LNCAP (cell line): Measurements from ENCODE around the gene WWOX.

Source experiments
- TF ChIP-seq, protein P1 (sequence below): fragments of 450-650 bp; IDR thresholded peaks from 2 replicates; pipeline ENCODE4 v1.5.1; 2017; ENCODE audit warnings: mild to moderate bottlenecking

The WWOX gene

DNA sequence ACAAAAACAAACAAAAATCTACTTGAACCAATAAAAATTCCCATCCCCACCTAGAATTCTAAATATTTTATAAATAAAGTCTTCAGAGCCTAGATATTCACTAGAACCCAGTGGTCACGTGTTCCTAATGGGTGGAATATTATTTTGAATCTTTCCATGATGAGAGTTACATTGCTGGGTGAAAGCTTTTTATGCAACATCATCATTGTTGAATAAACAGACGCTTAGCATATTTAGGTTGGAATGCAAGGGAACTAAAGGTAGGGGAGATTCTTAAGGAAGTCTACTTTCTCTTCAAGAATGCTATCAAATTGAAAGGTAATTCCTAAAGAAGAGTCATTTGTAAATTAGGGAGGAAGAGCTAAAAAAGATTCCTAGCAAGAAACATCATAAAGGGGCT, 723.1 kb downstream of the WWOX start:
- TF ChIP-seq, protein P1, sequence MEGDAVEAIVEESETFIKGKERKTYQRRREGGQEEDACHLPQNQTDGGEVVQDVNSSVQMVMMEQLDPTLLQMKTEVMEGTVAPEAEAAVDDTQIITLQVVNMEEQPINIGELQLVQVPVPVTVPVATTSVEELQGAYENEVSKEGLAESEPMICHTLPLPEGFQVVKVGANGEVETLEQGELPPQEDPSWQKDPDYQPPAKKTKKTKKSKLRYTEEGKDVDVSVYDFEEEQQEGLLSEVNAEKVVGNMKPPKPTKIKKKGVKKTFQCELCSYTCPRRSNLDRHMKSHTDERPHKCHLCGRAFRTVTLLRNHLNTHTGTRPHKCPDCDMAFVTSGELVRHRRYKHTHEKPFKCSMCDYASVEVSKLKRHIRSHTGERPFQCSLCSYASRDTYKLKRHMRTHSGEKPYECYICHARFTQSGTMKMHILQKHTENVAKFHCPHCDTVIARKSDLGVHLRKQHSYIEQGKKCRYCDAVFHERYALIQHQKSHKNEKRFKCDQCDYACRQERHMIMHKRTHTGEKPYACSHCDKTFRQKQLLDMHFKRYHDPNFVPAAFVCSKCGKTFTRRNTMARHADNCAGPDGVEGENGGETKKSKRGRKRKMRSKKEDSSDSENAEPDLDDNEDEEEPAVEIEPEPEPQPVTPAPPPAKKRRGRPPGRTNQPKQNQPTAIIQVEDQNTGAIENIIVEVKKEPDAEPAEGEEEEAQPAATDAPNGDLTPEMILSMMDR, result no peak

DNA sequence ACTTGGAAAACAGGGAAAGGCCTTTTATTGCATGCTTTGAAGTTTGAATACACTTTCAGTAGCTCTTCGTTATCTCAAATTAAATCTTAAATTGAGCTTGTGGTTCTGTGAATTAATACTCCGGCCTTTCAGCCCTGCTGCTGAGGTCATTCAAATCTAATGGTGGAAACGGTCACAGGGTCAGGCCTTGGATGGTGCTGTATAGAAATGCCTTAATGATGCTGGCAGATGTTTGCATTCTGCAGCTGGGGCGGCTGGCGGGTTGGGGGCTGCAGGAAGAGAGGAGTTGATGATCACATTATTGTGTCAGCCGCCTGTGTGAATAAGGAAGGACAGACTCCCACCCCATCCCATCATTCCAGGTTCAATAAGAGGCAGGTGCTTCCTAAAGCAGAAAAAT, 723.6 kb downstream of the WWOX start:
- TF ChIP-seq, protein P1, result no peak

DNA sequence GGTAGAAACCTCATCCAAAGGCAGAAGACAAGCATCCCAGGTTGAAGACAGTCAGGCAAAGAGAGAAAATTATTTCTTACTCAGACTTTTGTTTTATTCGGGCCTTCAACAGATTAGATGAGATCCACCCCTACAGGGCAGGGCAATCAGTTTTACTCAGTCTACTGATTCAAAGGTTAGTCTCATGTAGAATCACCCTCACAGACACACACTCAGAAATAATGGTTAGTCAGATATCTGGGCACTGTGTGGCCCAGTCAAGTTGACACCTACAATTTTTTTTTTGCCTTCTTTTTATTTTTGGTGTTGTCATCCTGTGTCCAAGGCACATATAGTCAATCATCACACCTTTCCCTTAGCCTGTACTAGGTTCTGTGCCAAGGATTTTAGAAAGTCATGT, 729.8 kb downstream of the WWOX start:
- TF ChIP-seq, protein P1, result no peak

DNA sequence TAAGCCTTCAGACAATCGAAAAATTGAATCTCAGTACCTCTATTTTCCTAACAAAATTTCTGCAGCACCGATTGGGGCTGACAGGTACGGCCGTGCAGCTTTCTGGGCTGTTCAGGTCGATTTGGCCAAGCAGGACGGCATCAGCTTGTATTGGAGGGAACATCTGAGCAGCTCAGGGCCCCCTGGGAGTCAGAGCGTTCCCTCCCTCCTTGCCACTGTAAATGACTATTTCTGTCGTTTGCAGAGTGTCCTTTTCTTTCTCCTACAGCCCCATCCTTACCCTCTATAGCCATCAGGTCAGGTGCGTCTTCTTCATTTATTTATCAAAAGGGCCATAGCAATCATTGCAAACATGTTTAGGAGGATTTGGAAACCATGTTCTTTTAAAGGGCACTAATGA, 731.1 kb downstream of the WWOX start:
- TF ChIP-seq, protein P1, result no peak

DNA sequence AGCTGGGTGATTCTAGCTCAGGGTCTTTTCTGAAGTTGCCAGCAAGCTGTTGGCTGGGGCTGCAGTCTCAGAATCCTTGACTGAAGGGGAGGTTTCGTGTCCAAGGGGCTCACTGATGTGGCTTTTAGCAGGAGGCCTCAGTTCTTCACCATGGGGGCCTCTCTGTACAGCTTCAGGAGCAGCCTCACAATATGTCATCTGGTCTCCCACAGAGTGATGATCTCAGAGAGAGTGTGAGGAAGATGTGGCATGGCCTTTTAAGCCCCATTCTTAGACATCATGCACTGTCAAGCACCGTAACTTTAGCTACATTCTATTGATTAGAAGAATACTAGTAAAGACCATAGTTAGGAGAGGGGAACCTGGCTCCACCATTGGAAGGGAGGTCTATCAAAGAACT, 732.6 kb downstream of the WWOX start:
- TF ChIP-seq, protein P1, result no peak

DNA sequence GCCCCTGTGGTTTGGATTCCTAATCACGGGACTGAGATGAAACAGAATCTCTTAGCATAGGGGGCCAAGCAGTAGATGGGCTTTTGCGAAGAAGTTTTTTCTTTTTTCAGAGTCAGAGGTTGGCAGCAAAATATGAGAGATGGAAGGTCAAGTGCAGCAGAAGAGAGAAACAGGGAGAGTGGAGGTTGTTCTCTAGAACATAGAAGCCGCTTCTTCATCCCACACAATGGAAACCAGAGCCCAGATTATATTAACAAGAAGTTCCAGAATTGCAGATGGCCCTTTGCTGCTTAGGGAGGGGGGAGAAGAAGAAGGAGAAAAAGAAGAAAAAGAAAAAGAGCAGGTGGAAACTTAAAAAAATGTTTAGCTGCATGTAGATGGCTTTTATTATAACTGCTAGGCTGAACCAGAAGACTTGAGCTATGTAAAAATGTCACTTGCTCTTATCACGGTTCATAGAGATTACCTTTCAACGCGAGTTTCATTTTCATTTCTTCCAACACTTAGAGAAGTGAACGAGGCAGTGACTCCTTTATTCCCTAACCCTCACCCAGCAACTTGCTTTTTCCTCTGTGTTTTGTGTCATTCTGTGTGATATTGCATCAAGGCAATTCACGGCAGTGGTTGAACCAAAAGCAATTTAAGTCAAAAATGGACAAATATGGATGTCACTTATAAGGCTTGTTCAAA, 737.5 kb downstream of the WWOX start:
- TF ChIP-seq, protein P1, result no peak

DNA sequence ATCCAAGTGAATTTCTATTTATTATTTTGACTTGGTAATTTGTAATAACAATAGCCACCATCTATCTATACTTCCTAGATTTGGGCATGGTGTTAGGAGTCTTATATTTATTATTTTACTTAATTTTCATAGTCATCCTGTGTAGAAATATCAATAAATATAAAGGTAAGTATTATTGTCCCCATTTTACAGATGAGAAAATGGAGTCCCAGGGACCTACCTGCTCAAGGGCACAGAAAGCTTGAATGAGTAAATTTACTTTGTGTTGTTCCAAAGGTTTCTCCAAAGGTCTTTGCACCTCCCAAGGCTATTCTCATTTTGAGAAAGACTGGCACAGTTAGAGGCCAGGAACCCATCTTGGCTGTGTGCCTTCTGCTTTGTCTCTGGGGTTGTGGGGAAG, 738.3 kb downstream of the WWOX start:
- TF ChIP-seq, protein P1, result no peak

DNA sequence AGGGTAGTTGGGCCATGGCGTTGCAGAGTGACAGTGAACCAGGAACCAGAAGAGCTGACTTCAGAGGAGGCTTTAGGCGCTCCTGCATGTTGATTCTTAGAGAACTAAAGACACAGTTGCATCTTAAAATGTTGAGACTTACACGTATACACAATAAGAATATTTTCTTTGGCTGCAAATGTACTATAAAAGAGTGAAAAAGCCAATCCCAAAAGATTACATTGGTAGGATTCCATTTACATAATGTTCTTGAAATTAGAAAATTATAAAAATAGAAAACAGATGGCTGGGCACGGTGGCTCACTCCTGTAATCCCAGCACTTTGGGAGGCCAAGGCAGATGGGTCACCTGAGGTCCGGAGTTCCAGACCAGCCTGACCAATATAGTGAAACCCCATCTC, 738.8 kb downstream of the WWOX start:
- TF ChIP-seq, protein P1, result no peak
